Thoracic aorta (tissue), 2 donors: Measurements from ENCODE around the gene FOXL3. TPM values are rescaled to one million over a fixed set of nuclear protein-coding genes. Genes with fewer than 3 reads are reported as not detected.

Experiments used
- ATAC-seq: fragments of 150-250 bp; one replicate; pipeline ENCODE4 v1.8.0; 2017; ENCODE audit warnings: low read depth; ENCODE audit not compliant: insufficient number of reproducible peaks, low FRiP score
- DNase-seq: peaks from one replicate; pipeline ENCODE4 v3.0.0-alpha.2; 2020; ENCODE audit warnings: low spot score
- H3K27ac ChIP-seq, 2 donors: fragments of 200-600 bp; sonication (generic); 1 replicate in 1 of 2; 2 replicates in 1 of 2; pipeline ENCODE4 v1.5.1; 2016; ENCODE audit warnings: mild to moderate bottlenecking in 2 of 2, moderate library complexity in 2 of 2
- H3K27me3 ChIP-seq: fragments of 200-600 bp; sonication (generic); replicated peaks from 2 replicates; pipeline ENCODE4 v1.6.0; 2016; ENCODE audit warnings: mild to moderate bottlenecking; ENCODE audit not compliant: insufficient read depth
- H3K36me3 ChIP-seq: fragments of 200-600 bp; sonication (generic); one replicate; pipeline ENCODE4 v1.5.1; 2016
- H3K4me1 ChIP-seq, 2 donors: fragments of 200-600 bp; sonication (generic); 1 replicate in 1 of 2; 2 replicates in 1 of 2; pipeline versions ENCODE4 v1.5.1 to v1.6.0; 2016; ENCODE audit warnings: low read depth in 2 of 2, mild to moderate bottlenecking in 1 of 2; ENCODE audit not compliant: control insufficient read depth in 1 of 2
- H3K4me3 ChIP-seq: fragments of 200-600 bp; sonication (generic); 2 replicates; pipeline ENCODE4 v1.5.1; 2016; ENCODE audit warnings: mild to moderate bottlenecking
- H3K9me3 ChIP-seq: fragments of 200-600 bp; sonication (generic); 2 replicates; pipeline ENCODE4 v1.5.1; 2016
- total RNA-seq, 2 donors: library from RNA; depleted of rRNA; stranded (reverse); fragments of >200 nt; gene quantifications; one replicate each; pipeline versions ENCODE4 v1.1.0 to v1.2.3, GENCODE V29; 2016
- TF ChIP-seq, protein P1 (sequence below): fragments of 200-600 bp; sonication (generic); IDR thresholded peaks from one replicate; pipeline ENCODE4 v1.5.1; 2019; ENCODE audit warnings: antibody characterized with exemption

Gene FOXL3
- total RNA-seq, 2 donors from 2014 or later, result not detected

DNA sequence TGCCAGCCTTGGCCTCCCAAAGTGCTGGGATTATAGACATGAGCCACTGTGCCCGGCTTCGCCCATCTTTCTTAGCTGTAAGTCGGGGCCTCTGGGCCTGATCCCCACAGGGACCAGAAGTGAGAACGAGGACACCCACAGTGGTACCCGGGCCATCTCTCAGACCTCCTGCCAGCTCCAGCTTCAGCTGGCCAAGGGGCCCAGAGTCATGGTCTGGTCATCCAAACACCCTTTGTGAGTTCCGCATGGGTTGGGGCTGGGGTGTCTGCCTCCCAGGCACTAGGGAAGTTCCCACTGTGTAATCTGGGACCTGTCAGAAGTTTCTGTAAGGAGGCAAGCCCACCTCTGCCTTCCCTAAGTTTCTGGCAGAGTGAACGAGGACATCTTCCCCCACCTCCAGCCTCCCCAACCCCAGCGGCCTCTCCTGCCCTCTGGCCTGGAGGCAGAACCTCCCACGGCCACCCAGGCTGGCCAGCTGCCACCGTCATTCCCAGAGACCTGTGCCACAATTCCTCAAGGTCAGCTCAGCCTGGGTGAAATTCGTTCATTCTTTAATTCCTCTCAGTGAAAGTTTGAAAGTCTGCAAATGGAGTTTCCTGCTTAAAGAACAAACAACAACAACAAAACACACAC is 19.5 kb upstream of the FOXL3 start:
- ATAC-seq, result no peak
- TF ChIP-seq, protein P1, sequence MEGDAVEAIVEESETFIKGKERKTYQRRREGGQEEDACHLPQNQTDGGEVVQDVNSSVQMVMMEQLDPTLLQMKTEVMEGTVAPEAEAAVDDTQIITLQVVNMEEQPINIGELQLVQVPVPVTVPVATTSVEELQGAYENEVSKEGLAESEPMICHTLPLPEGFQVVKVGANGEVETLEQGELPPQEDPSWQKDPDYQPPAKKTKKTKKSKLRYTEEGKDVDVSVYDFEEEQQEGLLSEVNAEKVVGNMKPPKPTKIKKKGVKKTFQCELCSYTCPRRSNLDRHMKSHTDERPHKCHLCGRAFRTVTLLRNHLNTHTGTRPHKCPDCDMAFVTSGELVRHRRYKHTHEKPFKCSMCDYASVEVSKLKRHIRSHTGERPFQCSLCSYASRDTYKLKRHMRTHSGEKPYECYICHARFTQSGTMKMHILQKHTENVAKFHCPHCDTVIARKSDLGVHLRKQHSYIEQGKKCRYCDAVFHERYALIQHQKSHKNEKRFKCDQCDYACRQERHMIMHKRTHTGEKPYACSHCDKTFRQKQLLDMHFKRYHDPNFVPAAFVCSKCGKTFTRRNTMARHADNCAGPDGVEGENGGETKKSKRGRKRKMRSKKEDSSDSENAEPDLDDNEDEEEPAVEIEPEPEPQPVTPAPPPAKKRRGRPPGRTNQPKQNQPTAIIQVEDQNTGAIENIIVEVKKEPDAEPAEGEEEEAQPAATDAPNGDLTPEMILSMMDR, result no peak
- no peak overlapping the region for H3K27ac ChIP-seq
- H3K4me1 ChIP-seq, result no peaks in the 10 kb centered on the region
- H3K4me3 ChIP-seq, result no peak overlapping the region
- no peaks in the 10 kb centered on the region for H3K27me3 ChIP-seq
- no peaks in the 10 kb centered on the region for H3K36me3 ChIP-seq
- no peak for DNase-seq
- peaks cover 18% of the 10 kb centered on the region for H3K9me3 ChIP-seq

DNA sequence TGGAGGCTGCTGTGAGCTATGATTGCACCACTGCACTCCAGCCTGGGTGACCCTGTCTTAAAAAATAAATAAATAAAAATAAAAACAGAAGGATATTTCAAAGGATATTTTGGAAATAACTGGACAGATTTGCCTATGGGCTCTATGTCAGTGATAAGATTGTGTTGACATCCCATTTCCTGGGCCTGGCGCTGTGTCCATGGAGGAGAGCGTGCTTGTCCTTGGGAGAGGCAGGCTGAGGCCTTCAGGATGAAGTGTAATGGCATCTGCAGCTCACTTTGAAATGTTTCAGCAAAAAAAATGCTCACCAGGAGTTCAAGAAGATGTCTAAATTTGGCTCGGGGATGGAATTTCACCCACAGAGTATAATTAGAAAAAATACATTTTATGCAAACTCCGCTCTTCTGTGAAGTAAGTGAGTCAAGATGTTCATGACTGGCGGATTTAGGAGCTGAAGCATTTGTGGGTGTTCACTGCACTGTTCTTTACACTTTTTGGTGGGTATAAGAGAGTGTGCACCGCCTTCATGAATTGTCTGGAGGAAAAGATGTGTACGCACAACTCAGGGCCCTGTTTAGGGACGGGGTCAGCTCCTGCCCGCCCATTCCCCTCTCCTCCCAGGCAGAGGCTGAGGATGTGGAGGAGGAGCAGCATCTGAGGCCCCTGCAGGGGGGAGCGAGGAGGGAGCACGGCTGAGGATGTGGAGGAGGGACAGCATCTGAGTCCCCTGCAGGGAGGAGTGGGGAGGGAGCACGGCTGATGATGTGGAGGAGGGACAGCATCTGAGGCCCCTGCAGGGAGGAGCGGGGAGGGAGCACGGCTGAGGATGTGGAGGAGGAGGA is 18.5 kb upstream of the FOXL3 start:
- H3K27ac ChIP-seq, result no peak overlapping the region
- peaks cover 18% of the 10 kb centered on the region for H3K9me3 ChIP-seq
- H3K4me1 ChIP-seq, result no peaks in the 10 kb centered on the region
- H3K36me3 ChIP-seq, result no peaks in the 10 kb centered on the region
- ATAC-seq (no peak), DNase-seq (no peak)
- no peak overlapping the region for H3K4me3 ChIP-seq
- TF ChIP-seq, protein P1, result no peak
- H3K27me3 ChIP-seq, result no peaks in the 10 kb centered on the region

DNA sequence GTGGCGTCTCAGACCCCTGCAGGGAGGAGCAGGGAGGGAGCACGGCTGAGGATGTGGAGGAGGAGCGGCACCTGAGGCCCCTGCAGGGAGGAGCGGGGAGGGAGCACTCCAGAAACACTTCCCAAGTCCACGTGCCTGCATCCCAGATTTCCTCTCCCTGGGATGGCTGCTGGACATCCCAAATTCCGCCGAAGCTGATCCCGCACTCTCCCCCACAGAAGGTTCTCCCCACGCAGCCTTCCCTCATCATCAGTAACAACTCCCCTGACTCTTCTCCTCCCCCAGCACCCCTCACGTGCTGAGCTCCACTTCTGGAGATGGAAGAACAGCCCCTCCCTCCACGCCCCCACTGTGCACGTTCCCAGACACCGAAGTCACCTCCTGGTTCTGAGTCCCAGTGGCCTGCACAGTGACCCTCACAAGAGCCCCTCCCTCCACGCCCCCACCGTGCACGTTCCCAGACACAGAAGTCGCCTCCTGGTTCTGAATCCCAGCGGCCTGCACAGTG is 17.8 kb upstream of the FOXL3 start:
- no peaks in the 10 kb centered on the region for H3K36me3 ChIP-seq
- H3K27me3 ChIP-seq, result no peaks in the 10 kb centered on the region
- no peak overlapping the region for H3K27ac ChIP-seq
- no peak overlapping the region for H3K4me3 ChIP-seq
- DNase-seq, result no peak
- peaks cover 18% of the 10 kb centered on the region for H3K9me3 ChIP-seq
- TF ChIP-seq, protein P1, result no peak
- H3K4me1 ChIP-seq, result no peaks in the 10 kb centered on the region
- ATAC-seq, result no peak

DNA sequence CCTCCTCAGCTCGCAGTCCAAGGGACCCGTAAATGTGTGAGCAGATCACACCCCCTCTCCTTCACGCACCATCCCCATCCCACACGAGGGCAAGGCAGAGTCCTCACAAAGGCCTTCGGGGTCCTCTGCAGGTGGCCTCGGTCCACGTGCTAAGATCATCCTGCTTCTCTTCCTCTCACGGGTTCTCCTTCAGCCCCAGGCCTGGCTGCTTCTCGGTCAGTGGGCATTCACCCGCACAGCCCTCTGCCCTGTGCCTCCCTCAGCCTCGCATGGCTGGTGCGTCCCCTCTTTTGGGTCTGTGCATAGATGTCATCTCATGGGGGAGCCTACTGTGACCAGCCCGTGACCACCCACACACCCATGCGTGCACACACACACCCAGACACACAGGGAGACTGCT is 17.3 kb upstream of the FOXL3 start:
- Histone ChIP-seq H3K36me3 (no peaks in the 10 kb centered on the region), H3K9me3 (peaks cover 18% of the 10 kb centered on the region)
- no peak for DNase-seq

DNA sequence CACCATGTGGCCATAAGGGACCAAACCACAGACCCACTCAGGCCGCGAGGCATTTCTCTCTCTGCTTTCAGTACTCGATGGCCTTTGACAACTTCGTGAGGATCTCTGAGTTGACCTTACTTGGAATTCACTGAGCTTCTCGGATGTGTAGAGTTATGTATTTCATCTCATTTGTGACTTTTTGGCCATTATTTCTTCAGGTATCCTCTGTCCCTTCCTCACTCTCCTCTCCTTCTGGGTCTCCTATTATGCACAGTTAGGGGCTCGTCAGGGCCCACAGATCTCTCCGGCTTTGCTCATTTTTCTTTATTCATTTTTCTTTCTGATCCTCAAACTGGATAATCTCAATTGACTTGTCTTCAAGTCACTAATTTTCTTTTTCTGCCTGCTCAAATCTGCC is 16.6 kb upstream of the FOXL3 start:
- H3K27ac ChIP-seq, result no peak overlapping the region
- no peaks in the 10 kb centered on the region for H3K27me3 ChIP-seq
- TF ChIP-seq, protein P1, result no peak
- ATAC-seq, result no peak
- H3K4me1 ChIP-seq, result no peaks in the 10 kb centered on the region
- no peak overlapping the region for H3K4me3 ChIP-seq
- no peak for DNase-seq
- H3K9me3 ChIP-seq, result peaks cover 18% of the 10 kb centered on the region
- no peaks in the 10 kb centered on the region for H3K36me3 ChIP-seq

More for the DNA sequence above, 17.3 kb upstream of the FOXL3 start:
- TF ChIP-seq, protein P1, result no peak
- Histone ChIP-seq H3K4me3 (no peak overlapping the region), H3K4me1 (no peaks in the 10 kb centered on the region), H3K27ac (no peak overlapping the region), H3K27me3 (no peaks in the 10 kb centered on the region)
- peak; percentile 19 for ATAC-seq
